HepG2 (cell line): Measurements from ENCODE around the gene BCL7A. TPM values are rescaled to one million over a fixed set of nuclear protein-coding genes. Genes with fewer than 3 reads are reported as not detected.

Source experiments
- ARNT2 ChIP-seq: sonication (generic); formaldehyde crosslinking; IDR thresholded peaks from 2 replicates; pipeline ENCODE4 v1.8.0; 2022; ENCODE audit warnings: mild to moderate bottlenecking, low read depth, missing genetic modification reagents, moderate library complexity
- ARNTL ChIP-seq: sonication (generic); formaldehyde crosslinking; IDR thresholded peaks from 2 replicates; pipeline ENCODE4 v1.4.0; 2020; ENCODE audit warnings: mild to moderate bottlenecking, missing genetic modification reagents
- GABPA ChIP-seq, 2 experiments: IDR thresholded peaks; 2 replicates each; pipeline ENCODE4 v1.6.1; 2011 to 2016; ENCODE audit warnings: low read depth in 2 of 2, low read length in 1 of 2, missing biosample characterization in 1 of 2, missing genetic modification characterization in 1 of 2
- HNRNPLL ChIP-seq: fragments of 200-400 bp; formaldehyde crosslinking; IDR thresholded peaks from 2 replicates; pipeline ENCODE4 v1.6.1; 2017; ENCODE audit warnings: mild to moderate bottlenecking, low read depth, low read length; ENCODE audit not compliant: poor library complexity, severe bottlenecking
- JUN ChIP-seq: sonication (generic); formaldehyde crosslinking; IDR thresholded peaks from 2 replicates; pipeline ENCODE4 v1.4.0; 2020; ENCODE audit warnings: mild to moderate bottlenecking, missing genetic modification reagents
- KDM2A ChIP-seq: sonication (generic); formaldehyde crosslinking; IDR thresholded peaks from 2 replicates; pipeline ENCODE4 v1.4.0; 2020; ENCODE audit warnings: low read depth, missing genetic modification reagents, borderline replicate concordance
- KDM5A ChIP-seq: fragments of 200-600 bp; sonication (generic); IDR thresholded peaks from 2 replicates; pipeline ENCODE4 v1.7.0; 2018; ENCODE audit warnings: antibody characterized with exemption, mild to moderate bottlenecking, low read length, borderline replicate concordance
- KLF16 ChIP-seq, 2 experiments: sonication (generic) in 1 of 2; formaldehyde crosslinking in 1 of 2; IDR thresholded peaks; 2 replicates each; pipeline versions ENCODE4 v1.6.1 to v1.8.0; 2016 to 2023; ENCODE audit warnings: missing genetic modification reagents in 2 of 2, missing compliant biosample characterization in 1 of 2
- MXI1 ChIP-seq: IDR thresholded peaks from 3 replicates; pipeline ENCODE4 v1.6.1; 2012; ENCODE audit warnings: low read depth, low read length, inconsistent platforms, borderline replicate concordance
- POGZ ChIP-seq: sonication (generic); formaldehyde crosslinking; IDR thresholded peaks from 2 replicates; pipeline ENCODE4 v1.4.0; 2020; ENCODE audit warnings: mild to moderate bottlenecking, missing genetic modification reagents
- SMAD3 ChIP-seq: sonication (generic); formaldehyde crosslinking; IDR thresholded peaks from 2 replicates; pipeline ENCODE4 v1.4.0; 2020; ENCODE audit warnings: missing genetic modification reagents
- SRF ChIP-seq: IDR thresholded peaks from 2 replicates; pipeline ENCODE4 v1.6.1; 2011; ENCODE audit warnings: mild to moderate bottlenecking, low read depth, low read length, moderate library complexity
- ZBED4 ChIP-seq: sonication (generic); formaldehyde crosslinking; IDR thresholded peaks from 2 replicates; pipeline ENCODE4 v1.4.0; 2020; ENCODE audit warnings: missing genetic modification reagents, borderline replicate concordance
- ZFX ChIP-seq: sonication (generic); formaldehyde crosslinking; IDR thresholded peaks from 2 replicates; pipeline ENCODE4 v1.4.0; 2020; ENCODE audit warnings: mild to moderate bottlenecking, low read depth, missing genetic modification reagents, moderate library complexity
- ZGPAT ChIP-seq: IDR thresholded peaks from 2 replicates; pipeline ENCODE4 v1.6.1; 2016; ENCODE audit warnings: mild to moderate bottlenecking
- ZKSCAN8 ChIP-seq: IDR thresholded peaks from 2 replicates; pipeline ENCODE4 v1.6.1; 2016; ENCODE audit warnings: borderline replicate concordance, missing genetic modification reagents, missing compliant biosample characterization
- ZNF121 ChIP-seq: sonication (generic); formaldehyde crosslinking; IDR thresholded peaks from 2 replicates; pipeline ENCODE4 v1.5.0; 2020; ENCODE audit warnings: mild to moderate bottlenecking, missing genetic modification reagents
- ZNF264 ChIP-seq: sonication (generic); formaldehyde crosslinking; IDR thresholded peaks from 2 replicates; pipeline ENCODE4 v1.4.0; 2020; ENCODE audit warnings: missing genetic modification reagents
- ZNF615 ChIP-seq: sonication (generic); formaldehyde crosslinking; IDR thresholded peaks from 2 replicates; pipeline ENCODE4 v1.5.0; 2020; ENCODE audit warnings: mild to moderate bottlenecking, missing genetic modification reagents, borderline replicate concordance
- ZNF660 ChIP-seq: sonication (generic); formaldehyde crosslinking; IDR thresholded peaks from 2 replicates; pipeline ENCODE4 v1.5.1; 2020; ENCODE audit warnings: mild to moderate bottlenecking, low read depth, missing genetic modification reagents, borderline replicate concordance
- ZNF724P ChIP-seq: sonication (generic); formaldehyde crosslinking; IDR thresholded peaks from 2 replicates; pipeline ENCODE4 v1.8.0; 2022; ENCODE audit warnings: missing genetic modification reagents, borderline replicate concordance
- ZSCAN9 ChIP-seq: IDR thresholded peaks from 2 replicates; pipeline ENCODE4 v1.6.1; 2016; ENCODE audit warnings: borderline replicate concordance
- polyA plus RNA-seq, 8 experiments: library from polyadenylated mRNA; depleted of rRNA in 3 of 8; stranded (reverse) in 7 of 8; unstranded in 1 of 8; fragments of >200 nt; fragmentation: Illumina TruSeq in 4 of 8; extraction: Trizol in 4 of 8; gene quantifications; 2 replicates each; pipeline versions ENCODE4 v1.2.1 to v1.2.3, GENCODE V29; 2011 to 2016; ENCODE audit warnings: low read depth in 4 of 8, missing spikeins in 1 of 8, mixed read lengths in 1 of 8; ENCODE audit not compliant: insufficient read depth in 1 of 8
- total RNA-seq, 5 experiments: library from RNA; depleted of rRNA; stranded (reverse); fragments of >200 nt; fragmentation: Illumina TruSeq; extraction: Trizol; gene quantifications; 2 replicates each; pipeline ENCODE4 v1.2.3, GENCODE V29; 2016; ENCODE audit warnings: low read depth in 1 of 5
- TF ChIP-seq, protein P1 (sequence below): sonication (generic); formaldehyde crosslinking; IDR thresholded peaks from 2 replicates; pipeline ENCODE4 v1.5.0; 2020; ENCODE audit warnings: missing genetic modification reagents, mild to moderate bottlenecking, borderline replicate concordance

Gene BCL7A
- total and polyA plus RNA-seq, 2 of the 13 experiments (the other 11 are each of a cell fraction or from before 2014, with no cell fraction given): 4.1 to 6.2 TPM

DNA sequence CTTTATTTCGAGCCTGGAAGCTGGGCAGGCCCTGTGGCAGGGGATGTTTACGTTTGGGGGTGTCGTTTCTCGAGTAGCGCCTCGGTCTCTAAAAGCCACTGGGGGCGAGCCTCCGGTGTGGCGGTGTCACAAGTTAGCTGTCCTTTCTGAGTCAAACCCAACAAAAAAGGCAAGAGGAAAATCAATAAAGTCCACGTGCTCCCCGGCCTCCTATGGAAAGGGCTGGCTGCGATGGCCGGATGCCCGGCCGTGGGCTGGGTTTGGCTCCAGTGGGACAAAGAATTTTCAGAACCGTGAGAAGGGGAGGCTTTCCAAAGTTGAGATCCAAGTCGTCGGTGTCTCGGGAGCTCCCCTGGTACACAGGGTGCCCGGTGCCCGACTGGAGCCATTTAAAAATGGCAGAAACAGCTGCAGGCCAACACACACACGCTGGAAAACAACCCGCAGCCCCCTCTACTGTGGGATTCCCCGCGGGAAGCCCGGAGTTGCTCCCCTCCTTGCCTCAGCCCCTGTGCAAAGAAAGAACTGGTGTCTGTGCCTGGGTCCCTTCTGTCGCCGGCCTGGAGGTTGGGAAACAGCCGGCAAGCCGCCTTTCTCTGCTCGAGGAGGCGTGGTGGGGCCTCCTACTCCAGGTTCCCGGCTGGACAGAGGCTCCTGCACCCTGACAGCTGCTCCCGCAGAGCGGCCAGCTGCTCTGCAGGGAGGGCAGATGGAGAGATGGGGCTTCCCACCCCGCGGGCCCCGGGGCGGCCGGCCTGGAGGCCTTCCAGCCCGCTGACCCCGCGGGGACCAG, 1.9 kb downstream of the BCL7A start (continued):
- TF ChIP-seq KDM5A: peak; percentile 35; the same call in 1 of the 2 replicates
- no peak for TF ChIP-seq ZNF660 (CRISPR knock-in tag)
- peak; percentile 37; the same call in 1 of the 2 replicates for TF ChIP-seq ZBED4
- 0 out of 2 replicates have a peak, but pooled peaks have one; percentile 25 for TF ChIP-seq ZNF264
- TF ChIP-seq KLF16 (CRISPR knock-in tag; IDR thresholded peaks at IDR 0.05): peak in 1 of 2 experiments; percentile 77; a peak in 2 of 4 replicates
- peak; percentile 83 for TF ChIP-seq ARNTL (CRISPR knock-in tag)
- TF ChIP-seq ZNF724P (CRISPR knock-in tag): peak; percentile 59; the same call in 1 of the 2 replicates
- peak; percentile 35; the same call in 1 of the 2 replicates for TF ChIP-seq ZSCAN9 (CRISPR knock-in tag)
- no peak for TF ChIP-seq JUN (CRISPR knock-in tag)
- peak; percentile 62; the same call in 1 of the 2 replicates for TF ChIP-seq SRF
- peak; percentile 73; the same call in 1 of the 2 replicates for TF ChIP-seq ZGPAT
- no peak; the same call in 1 of the 2 replicates for TF ChIP-seq KDM2A (CRISPR knock-in tag)
- TF ChIP-seq ZNF121 (CRISPR knock-in tag): peak; percentile 43; the same call in 1 of the 2 replicates
- TF ChIP-seq SMAD3 (CRISPR knock-in tag): peak; percentile 80; the same call in 1 of the 2 replicates
- TF ChIP-seq, protein P1, sequence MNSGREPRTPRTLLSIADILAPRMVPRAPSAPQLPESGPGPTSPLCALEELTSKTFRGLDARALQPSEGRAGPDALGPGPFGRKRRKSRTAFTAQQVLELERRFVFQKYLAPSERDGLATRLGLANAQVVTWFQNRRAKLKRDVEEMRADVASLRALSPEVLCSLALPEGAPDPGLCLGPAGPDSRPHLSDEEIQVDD (CRISPR knock-in tag): no peak
- TF ChIP-seq ZFX (CRISPR knock-in tag): peak; percentile 57
- TF ChIP-seq POGZ: no peak
- TF ChIP-seq MXI1: peak; percentile 75; the same call in 2 of the 3 replicates
- TF ChIP-seq ZKSCAN8 (CRISPR knock-in tag): no peak
- TF ChIP-seq GABPA (IDR thresholded peaks at IDR 0.05; ENCODE audit: low read depth, low read length): no peak
- TF ChIP-seq GABPA (CRISPR knock-in tag; IDR thresholded peaks at IDR 0.05; ENCODE audit: low read depth): 0 out of 2 replicates have a peak, but pooled peaks have one; percentile 16
- TF ChIP-seq ARNT2 (CRISPR knock-in tag): 0 out of 2 replicates have a peak, but pooled peaks have one; percentile 16
- 0 out of 2 replicates have a peak, but pooled peaks have one; percentile 43 for TF ChIP-seq ZNF615 (CRISPR knock-in tag)
- peak; percentile 19 for TF ChIP-seq HNRNPLL
